HepG2 (cell line): ENCODE measurements around the gene CHST11.

Source experiments
- CTCF ChIP-seq: sonication (generic); formaldehyde crosslinking; IDR thresholded peaks from 2 replicates; pipeline ENCODE4 v1.5.0; 2020; ENCODE audit warnings: mild to moderate bottlenecking, missing genetic modification reagents, moderate library complexity
- GPBP1L1 ChIP-seq: sonication (generic); formaldehyde crosslinking; IDR thresholded peaks from 2 replicates; pipeline ENCODE4 v1.5.0; 2020; ENCODE audit warnings: mild to moderate bottlenecking, missing genetic modification reagents
- JUNB ChIP-seq: sonication (generic); formaldehyde crosslinking; IDR thresholded peaks from 2 replicates; pipeline ENCODE4 v1.8.0; 2022; ENCODE audit warnings: missing genetic modification reagents, mild to moderate bottlenecking, borderline replicate concordance
- POLR2AphosphoS5 ChIP-seq: IDR thresholded peaks from 2 replicates; pipeline ENCODE4 v1.6.1; 2012; ENCODE audit warnings: low read depth, low read length

- TF ChIP-seq CTCF (CRISPR knock-in tag) (no peak), POLR2AphosphoS5 (no peak), GPBP1L1 (CRISPR knock-in tag) (no peak), JUNB (CRISPR knock-in tag) (no peak)
Observed at GRCh38 chr12:104596134-104596799, 139.5 kb downstream of the CHST11 start.
